Ramos (cell line): ENCODE results near the gene FSIP1.

ENCODE experiments used
- in situ Hi-C: fragments of 300-500 bp; cut with MboI; formaldehyde crosslinking; loops from one replicate; pipeline ENCODE4 v1.14.3; 2022; ENCODE audit warnings: low sequenced_read_pairs; ENCODE audit not compliant: unreplicated experiment

The FSIP1 gene

GRCh38 chr15:39605146-39605545 lies 177.5 kb downstream of the FSIP1 start:
- in situ Hi-C loops = no loop called here

GRCh38 chr15:39602143-39602542 lies 180.5 kb downstream of the FSIP1 start:
- in situ Hi-C loops = no loop called here

- in situ Hi-C loops = loop anchor here (25.0 kb wide), 1 partner anchor 788 kb away; no protein-coding TSS in a partner anchor
Observed at GRCh38 chr15:39599871-39600270, 182.8 kb downstream of the FSIP1 start.

GRCh38 chr15:39598958-39599845 lies 183.4 kb downstream of the FSIP1 start:
- in situ Hi-C loops = loop anchor here (25.0 kb wide), 1 partner anchor 787 kb away; no protein-coding TSS in a partner anchor

GRCh38 chr15:39598186-39598850 lies 184.3 kb downstream of the FSIP1 start:
- in situ Hi-C loops = loop anchor here (25.0 kb wide), 1 partner anchor 786 kb away; no protein-coding TSS in a partner anchor

GRCh38 chr15:39597751-39598185 lies 184.9 kb downstream of the FSIP1 start:
- in situ Hi-C loops = loop anchor here (25.0 kb wide), 1 partner anchor 785 kb away; no protein-coding TSS in a partner anchor

GRCh38 chr15:39597336-39597735 lies 185.3 kb downstream of the FSIP1 start:
- in situ Hi-C loops = loop anchor here (25.0 kb wide), 1 partner anchor 785 kb away; no protein-coding TSS in a partner anchor

- in situ Hi-C loops = loop anchor here (25.0 kb wide), 1 partner anchor 784 kb away; no protein-coding TSS in a partner anchor
Observed at GRCh38 chr15:39596358-39597051, 186.1 kb downstream of the FSIP1 start.

GRCh38 chr15:39595338-39596221 lies 187.1 kb downstream of the FSIP1 start:
- in situ Hi-C loops = loop anchor here (25.0 kb wide), 1 partner anchor 783 kb away; no protein-coding TSS in a partner anchor

GRCh38 chr15:39594446-39595337 lies 187.9 kb downstream of the FSIP1 start:
- in situ Hi-C loops = loop anchor here (25.0 kb wide), 1 partner anchor 782 kb away; no protein-coding TSS in a partner anchor

GRCh38 chr15:39593656-39594445 lies 188.8 kb downstream of the FSIP1 start:
- in situ Hi-C loops = loop anchor here (25.0 kb wide), 1 partner anchor 782 kb away; no protein-coding TSS in a partner anchor

- in situ Hi-C loops = loop anchor here (25.0 kb wide), 1 partner anchor 781 kb away; no protein-coding TSS in a partner anchor
Observed at GRCh38 chr15:39593071-39593655, 189.5 kb downstream of the FSIP1 start.

- in situ Hi-C loops = loop anchor here (25.0 kb wide), 1 partner anchor 780 kb away; no protein-coding TSS in a partner anchor
Observed at GRCh38 chr15:39592500-39592899, 190.1 kb downstream of the FSIP1 start.

- in situ Hi-C loops = loop anchor here (25.0 kb wide), 1 partner anchor 780 kb away; no protein-coding TSS in a partner anchor
Observed at GRCh38 chr15:39591896-39592315, 190.7 kb downstream of the FSIP1 start.

- in situ Hi-C loops = loop anchor here (25.0 kb wide), 1 partner anchor 779 kb away; no protein-coding TSS in a partner anchor
Observed at GRCh38 chr15:39591141-39591895, 191.3 kb downstream of the FSIP1 start.
